Duodenal mucosa (tissue), 2 donors: ENCODE results near the gene MTCH1.

Source experiments
- H3K27ac ChIP-seq: one replicate; pipeline ENCODE4 v1.7.0; 2013; ENCODE audit warnings: low read depth, low read length
- H3K27me3 ChIP-seq, 2 donors: one replicate each; pipeline ENCODE4 v1.7.0; 2013; ENCODE audit warnings: low read length in 2 of 2, control low read depth in 1 of 2; ENCODE audit not compliant: insufficient read depth in 2 of 2, control insufficient read depth in 1 of 2
- H3K36me3 ChIP-seq, 2 donors: one replicate each; pipeline ENCODE4 v1.7.0; 2013; ENCODE audit warnings: low read length in 2 of 2, control low read depth in 1 of 2; ENCODE audit not compliant: insufficient read depth in 2 of 2, control insufficient read depth in 1 of 2
- H3K4me1 ChIP-seq, 2 donors: one replicate each; pipeline ENCODE4 v1.7.0; 2013; ENCODE audit warnings: low read length in 2 of 2, control low read depth in 1 of 2; ENCODE audit not compliant: insufficient read depth in 2 of 2, control insufficient read depth in 1 of 2
- H3K4me3 ChIP-seq, 2 donors: one replicate each; pipeline ENCODE4 v1.7.0; 2013; ENCODE audit warnings: low read length in 2 of 2, low read depth in 1 of 2
- H3K9ac ChIP-seq, 2 donors: one replicate each; pipeline ENCODE4 v1.7.0; 2013; ENCODE audit warnings: low read length in 2 of 2, low read depth in 1 of 2
- H3K9me3 ChIP-seq, 2 donors: one replicate each; pipeline ENCODE4 v1.7.0; 2013; ENCODE audit warnings: low read length in 2 of 2, control low read depth in 1 of 2; ENCODE audit not compliant: control insufficient read depth in 1 of 2

MTCH1 gene

GRCh38 chr6:37017606-37018197 lies 31.7 kb upstream of the MTCH1 start:
- no peak overlapping the region for H3K4me3 ChIP-seq

GRCh38 chr6:37016995-37017394 lies 31.0 kb upstream of the MTCH1 start:
- Histone ChIP-seq H3K4me3 (no peak overlapping the region), H3K9ac (no peak overlapping the region), H3K36me3 (peaks cover 0 to 6% of the 10 kb centered on the region in 2 donors), H3K4me1 (peaks cover 14% of the 10 kb centered on the region in 2 donors), H3K9me3 (no peaks in the 10 kb centered on the region), H3K27ac (no peak overlapping the region), H3K27me3 (no peaks in the 10 kb centered on the region)

More at GRCh38 chr6:37017606-37018197, 31.7 kb upstream of the MTCH1 start:
- H3K4me1 ChIP-seq = peaks cover 14% of the 10 kb centered on the region in 2 donors
- no peaks in the 10 kb centered on the region for H3K9me3 ChIP-seq
- H3K27me3 ChIP-seq = no peaks in the 10 kb centered on the region
- H3K9ac ChIP-seq = peak overlapping the region in 1 of 2 donors; percentile 9
- peaks cover 0 to 6% of the 10 kb centered on the region in 2 donors for H3K36me3 ChIP-seq
- H3K27ac ChIP-seq = no peak overlapping the region

GRCh38 chr6:37015532-37015931 lies 29.5 kb upstream of the MTCH1 start:
- Histone ChIP-seq H3K4me3 (no peak overlapping the region), H3K36me3 (peaks cover 0 to 3% of the 10 kb centered on the region in 2 donors), H3K27ac (no peak overlapping the region), H3K4me1 (peaks cover 9 to 14% of the 10 kb centered on the region in 2 donors), H3K9ac (no peak overlapping the region), H3K9me3 (no peaks in the 10 kb centered on the region), H3K27me3 (no peaks in the 10 kb centered on the region)

GRCh38 chr6:37014667-37015066 lies 28.7 kb upstream of the MTCH1 start:
- H3K4me1 ChIP-seq = peaks cover 5 to 14% of the 10 kb centered on the region in 2 donors
- no peak overlapping the region for H3K9ac ChIP-seq
- no peaks in the 10 kb centered on the region for H3K9me3 ChIP-seq
- peaks cover 0 to 3% of the 10 kb centered on the region in 2 donors for H3K36me3 ChIP-seq
- no peak overlapping the region for H3K4me3 ChIP-seq
- H3K27ac ChIP-seq = no peak overlapping the region
- H3K27me3 ChIP-seq = no peaks in the 10 kb centered on the region

- H3K4me3 ChIP-seq = no peak overlapping the region
- no peaks in the 10 kb centered on the region for H3K9me3 ChIP-seq
- peaks cover 1 to 10% of the 10 kb centered on the region in 2 donors for H3K4me1 ChIP-seq
- H3K9ac ChIP-seq = no peak overlapping the region
- H3K27me3 ChIP-seq = no peaks in the 10 kb centered on the region
- H3K36me3 ChIP-seq = peaks cover 0 to 3% of the 10 kb centered on the region in 2 donors
- H3K27ac ChIP-seq = no peak overlapping the region
Measured at GRCh38 chr6:37013516-37014491, 27.8 kb upstream of the MTCH1 start.

- H3K4me3 ChIP-seq = no peak overlapping the region
- no peak overlapping the region for H3K27ac ChIP-seq
- H3K36me3 ChIP-seq = peaks cover 0 to 3% of the 10 kb centered on the region in 2 donors
- H3K9me3 ChIP-seq = no peaks in the 10 kb centered on the region
- H3K4me1 ChIP-seq = no peaks in the 10 kb centered on the region
- H3K27me3 ChIP-seq = no peaks in the 10 kb centered on the region
- H3K9ac ChIP-seq = no peak overlapping the region
Measured at GRCh38 chr6:37011656-37012378, 25.8 kb upstream of the MTCH1 start.

- Histone ChIP-seq H3K36me3 (peaks cover 0 to 3% of the 10 kb centered on the region in 2 donors), H3K4me3 (no peak overlapping the region), H3K9me3 (no peaks in the 10 kb centered on the region), H3K4me1 (peaks cover 9 to 12% of the 10 kb centered on the region in 2 donors), H3K27ac (no peak overlapping the region), H3K9ac (no peak overlapping the region), H3K27me3 (no peaks in the 10 kb centered on the region)
Measured at GRCh38 chr6:37010402-37010892, 24.5 kb upstream of the MTCH1 start.

- Histone ChIP-seq H3K27ac (no peak overlapping the region), H3K4me3 (no peak overlapping the region), H3K4me1 (peaks cover 10 to 16% of the 10 kb centered on the region in 2 donors), H3K9me3 (no peaks in the 10 kb centered on the region), H3K36me3 (no peaks in the 10 kb centered on the region), H3K27me3 (no peaks in the 10 kb centered on the region), H3K9ac (no peak overlapping the region)
Measured at GRCh38 chr6:37008484-37009465, 22.8 kb upstream of the MTCH1 start.
